ENCODE measurements around the gene TRMT6. TPM values are rescaled to one million over a fixed set of nuclear protein-coding genes. Genes with fewer than 3 reads are reported as not detected.

TRMT6 gene
- total and polyA plus RNA-seq, 9 of the 15 experiments (the other 6 are each of a cell fraction or from before 2014, with no cell fraction given): 10.6 to 21.3 (median 15.6) TPM

- TF ChIP-seq, protein P1, sequence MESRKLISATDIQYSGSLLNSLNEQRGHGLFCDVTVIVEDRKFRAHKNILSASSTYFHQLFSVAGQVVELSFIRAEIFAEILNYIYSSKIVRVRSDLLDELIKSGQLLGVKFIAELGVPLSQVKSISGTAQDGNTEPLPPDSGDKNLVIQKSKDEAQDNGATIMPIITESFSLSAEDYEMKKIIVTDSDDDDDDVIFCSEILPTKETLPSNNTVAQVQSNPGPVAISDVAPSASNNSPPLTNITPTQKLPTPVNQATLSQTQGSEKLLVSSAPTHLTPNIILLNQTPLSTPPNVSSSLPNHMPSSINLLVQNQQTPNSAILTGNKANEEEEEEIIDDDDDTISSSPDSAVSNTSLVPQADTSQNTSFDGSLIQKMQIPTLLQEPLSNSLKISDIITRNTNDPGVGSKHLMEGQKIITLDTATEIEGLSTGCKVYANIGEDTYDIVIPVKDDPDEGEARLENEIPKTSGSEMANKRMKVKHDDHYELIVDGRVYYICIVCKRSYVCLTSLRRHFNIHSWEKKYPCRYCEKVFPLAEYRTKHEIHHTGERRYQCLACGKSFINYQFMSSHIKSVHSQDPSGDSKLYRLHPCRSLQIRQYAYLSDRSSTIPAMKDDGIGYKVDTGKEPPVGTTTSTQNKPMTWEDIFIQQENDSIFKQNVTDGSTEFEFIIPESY (CRISPR knock-in tag; IDR thresholded peaks at IDR 0.05): 0 out of 2 replicates have a peak, but pooled peaks have one; percentile 7
- peak; percentile 62 for TF ChIP-seq POLR2B (IDR thresholded peaks at IDR 0.05; ENCODE audit: low read depth, partially characterized antibody)
- no peak for TF ChIP-seq SRSF7 (optimal IDR thresholded peaks at IDR 0.05; ENCODE audit: low read depth, low read length)
- TF ChIP-seq BMI1 (IDR thresholded peaks at IDR 0.05; ENCODE audit: low read length): no peak
- TF ChIP-seq ZNF324 (CRISPR knock-in tag; IDR thresholded peaks at IDR 0.05): no peak
- 0 out of 2 replicates have a peak, but pooled peaks have one; percentile 13 for TF ChIP-seq NFIC (IDR thresholded peaks at IDR 0.05)
- TF ChIP-seq SRF (CRISPR knock-in tag; IDR thresholded peaks at IDR 0.05): peak in 1 of 2 experiments; percentile 69; a peak in 1 of 4 replicates
- TF ChIP-seq NR4A1 (CRISPR knock-in tag; IDR thresholded peaks at IDR 0.05): no peak
- TF ChIP-seq NR4A1 (tag; IDR thresholded peaks at IDR 0.05): no peak
- no peak for TF ChIP-seq GTF2A2 (tag; IDR thresholded peaks at IDR 0.05)
- TF ChIP-seq CC2D1A (IDR thresholded peaks at IDR 0.05): no peak
- TF ChIP-seq C11orf30 (IDR thresholded peaks at IDR 0.05; ENCODE audit: low read depth): peak; percentile 90
- peak; percentile 93; the same call in 1 of the 2 replicates for TF ChIP-seq PHF8 (IDR thresholded peaks at IDR 0.05; ENCODE audit: borderline replicate concordance, low read length)
- TF ChIP-seq CBFA2T2 (conservative IDR thresholded peaks at IDR 0.05): no peak; the same call in 1 of the 2 replicates
- TF ChIP-seq USF2 (CRISPR knock-in tag; IDR thresholded peaks at IDR 0.05): peak; percentile 84
- no peak for TF ChIP-seq ZNF79 (CRISPR knock-in tag; IDR thresholded peaks at IDR 0.05; ENCODE audit: low read depth)
- no peak for TF ChIP-seq TOE1 (IDR thresholded peaks at IDR 0.05; ENCODE audit: borderline replicate concordance)
- no peak for TF ChIP-seq TOE1 (CRISPR knock-in tag; IDR thresholded peaks at IDR 0.05; ENCODE audit: borderline replicate concordance, low read depth)
These were observed at the start of gene TRMT6, which contains the start of gene MCM8 (continued) for GRCh38 chr20:5950271-5951031.
